AG04449 (cell line): ENCODE data around the gene SYT1.

ENCODE experiments used
- CTCF ChIA-PET: fragments of 350-600 bp; formaldehyde crosslinking; extraction: SDS; loops from one replicate; lab custom pipeline; 2021; ENCODE audit warnings: antibody characterized with exemption; lab: Yijun Ruan, JAX
- POLR2A ChIA-PET: fragments of 400-600, 350-600 bp; formaldehyde crosslinking; extraction: SDS; loops from one replicate; lab custom pipeline; 2020; ENCODE audit warnings: antibody characterized with exemption, inconsistent platforms; lab: Yijun Ruan, JAX
- DNase-seq: peaks from one replicate; pipeline ENCODE4 v3.0.0-alpha.2; 2010; ENCODE audit warnings: low read depth, low spot score
- H3K4me3 ChIP-seq: 2 replicates; pipeline ENCODE4 v1.5.1; 2011; ENCODE audit warnings: low read depth, mild to moderate bottlenecking, control low read depth, low read length
- TF ChIP-seq, protein P1 (sequence below): IDR thresholded peaks from one replicate; pipeline ENCODE4 v1.5.1; 2011; ENCODE audit warnings: mild to moderate bottlenecking, moderate library complexity, low read length, control low read depth, inconsistent platforms; ENCODE audit not compliant: insufficient read depth; ENCODE audit errors: missing control alignments

Gene SYT1

DNA sequence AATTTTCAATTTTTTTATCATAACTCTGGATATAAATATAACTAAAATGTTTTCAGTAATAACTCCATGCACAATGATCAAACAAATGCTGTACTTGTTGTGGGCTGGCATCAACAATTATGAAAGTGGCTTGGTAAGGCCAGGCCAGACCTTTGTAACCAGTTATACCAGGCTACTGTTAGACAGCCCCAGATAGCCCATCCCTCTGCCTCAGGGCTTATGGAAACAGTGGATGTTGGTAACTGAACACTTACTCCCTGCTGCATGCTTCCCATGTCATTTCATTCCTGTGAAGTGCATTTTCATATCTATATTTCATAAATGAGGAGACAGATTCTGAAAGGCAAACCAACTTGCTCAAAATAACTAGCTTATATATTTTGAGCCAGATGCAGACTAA is 195.0 kb downstream of the SYT1 start:
- POLR2A ChIA-PET: no interaction called here
- no peak overlapping the region for H3K4me3 ChIP-seq
- TF ChIP-seq, protein P1, sequence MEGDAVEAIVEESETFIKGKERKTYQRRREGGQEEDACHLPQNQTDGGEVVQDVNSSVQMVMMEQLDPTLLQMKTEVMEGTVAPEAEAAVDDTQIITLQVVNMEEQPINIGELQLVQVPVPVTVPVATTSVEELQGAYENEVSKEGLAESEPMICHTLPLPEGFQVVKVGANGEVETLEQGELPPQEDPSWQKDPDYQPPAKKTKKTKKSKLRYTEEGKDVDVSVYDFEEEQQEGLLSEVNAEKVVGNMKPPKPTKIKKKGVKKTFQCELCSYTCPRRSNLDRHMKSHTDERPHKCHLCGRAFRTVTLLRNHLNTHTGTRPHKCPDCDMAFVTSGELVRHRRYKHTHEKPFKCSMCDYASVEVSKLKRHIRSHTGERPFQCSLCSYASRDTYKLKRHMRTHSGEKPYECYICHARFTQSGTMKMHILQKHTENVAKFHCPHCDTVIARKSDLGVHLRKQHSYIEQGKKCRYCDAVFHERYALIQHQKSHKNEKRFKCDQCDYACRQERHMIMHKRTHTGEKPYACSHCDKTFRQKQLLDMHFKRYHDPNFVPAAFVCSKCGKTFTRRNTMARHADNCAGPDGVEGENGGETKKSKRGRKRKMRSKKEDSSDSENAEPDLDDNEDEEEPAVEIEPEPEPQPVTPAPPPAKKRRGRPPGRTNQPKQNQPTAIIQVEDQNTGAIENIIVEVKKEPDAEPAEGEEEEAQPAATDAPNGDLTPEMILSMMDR: no peak
- no peak for DNase-seq
- CTCF ChIA-PET: no interaction called here

DNA sequence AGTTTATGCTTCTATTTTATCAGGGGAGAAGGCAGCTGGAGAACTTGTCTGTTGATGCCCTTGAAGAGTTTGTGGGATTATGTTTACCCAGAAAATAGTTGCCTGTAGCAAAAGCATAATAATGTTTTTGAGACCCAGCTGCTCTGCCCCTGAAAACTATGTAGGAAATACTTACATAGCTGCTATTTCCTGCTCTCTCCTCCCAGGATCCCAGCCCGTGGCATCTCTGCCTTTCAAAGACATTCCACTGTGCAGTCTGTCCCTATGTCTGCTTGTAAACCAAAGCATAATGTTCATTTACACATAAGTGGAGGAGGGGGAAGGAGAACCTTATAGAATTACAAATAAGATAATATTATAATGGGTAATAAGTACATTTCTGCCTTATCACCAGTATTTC is 198.7 kb downstream of the SYT1 start:
- no peak overlapping the region for H3K4me3 ChIP-seq
- TF ChIP-seq, protein P1: no peak
- POLR2A ChIA-PET: no interaction called here
- CTCF ChIA-PET: no interaction called here
- DNase-seq: no peak

DNA sequence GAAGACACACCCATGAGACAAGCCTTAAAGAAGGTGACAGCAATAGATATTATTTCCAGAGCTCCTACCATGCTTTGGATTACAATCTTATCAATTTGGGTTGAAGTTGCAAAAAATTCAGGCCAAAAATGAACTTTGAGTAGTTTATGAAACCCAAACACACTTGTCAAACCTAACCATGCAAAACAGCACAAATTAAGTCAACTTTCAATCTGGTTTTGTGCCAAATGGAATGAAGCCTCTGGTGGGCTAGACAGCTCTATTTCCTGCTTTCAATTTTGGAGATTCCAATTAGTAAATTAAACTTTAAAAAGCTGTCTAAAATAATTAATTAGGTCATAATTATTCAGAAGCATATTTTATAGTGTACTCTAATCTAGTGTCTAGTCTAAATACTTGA is 203.4 kb downstream of the SYT1 start:
- CTCF ChIA-PET: no interaction called here
- DNase-seq: no peak

DNA sequence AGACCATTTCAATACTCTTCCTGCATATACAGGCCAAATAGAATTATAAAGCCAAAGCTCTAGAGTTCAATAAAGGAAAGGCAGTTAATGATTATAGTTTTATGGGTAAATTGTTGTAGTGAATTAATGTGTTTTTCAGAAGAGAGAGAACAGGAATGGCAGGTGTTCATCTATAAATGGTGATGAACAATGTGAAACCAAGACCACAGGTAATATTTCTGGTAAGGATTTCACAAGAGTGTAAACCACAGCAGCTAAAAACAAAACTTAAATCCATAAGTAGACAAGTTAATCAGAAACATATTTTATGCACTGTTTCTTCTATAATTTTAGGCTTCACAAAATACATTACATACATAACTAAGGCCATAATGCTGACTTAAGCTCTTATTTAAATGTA is 204.4 kb downstream of the SYT1 start:
- TF ChIP-seq, protein P1: no peak
- H3K4me3 ChIP-seq: no peak overlapping the region
- no peak for DNase-seq
- ChIA-PET CTCF (no interaction called here), POLR2A (no interaction called here)

More for the DNA sequence above, 203.4 kb downstream of the SYT1 start:
- TF ChIP-seq, protein P1: no peak
- no peak overlapping the region for H3K4me3 ChIP-seq
- POLR2A ChIA-PET: no interaction called here

DNA sequence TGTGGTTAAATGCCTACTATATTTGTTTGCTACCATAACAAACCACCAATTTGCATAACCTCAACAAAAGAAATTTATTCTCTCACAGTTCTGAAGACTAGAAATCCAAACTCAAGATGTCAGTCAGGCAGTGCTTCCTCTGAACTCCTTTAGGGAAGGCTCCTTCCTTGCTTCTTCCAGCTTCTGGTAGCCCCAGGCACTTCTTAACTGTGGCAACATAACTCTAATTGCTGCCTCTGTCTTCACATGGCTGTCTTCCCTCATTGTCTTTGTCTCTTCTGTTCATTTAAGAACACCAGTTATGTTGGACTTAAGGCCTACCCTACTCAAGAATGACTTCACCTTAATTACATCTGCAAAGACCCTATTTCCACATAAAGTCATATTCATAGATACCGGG is 206.9 kb downstream of the SYT1 start:
- POLR2A ChIA-PET: no interaction called here
- TF ChIP-seq, protein P1: no peak
- H3K4me3 ChIP-seq: no peak overlapping the region
- CTCF ChIA-PET: interaction anchor here (1.0 kb wide), 1 partner anchor 36 kb away, joined by 3 read pairs; no protein-coding TSS in a partner anchor
- no peak for DNase-seq

DNA sequence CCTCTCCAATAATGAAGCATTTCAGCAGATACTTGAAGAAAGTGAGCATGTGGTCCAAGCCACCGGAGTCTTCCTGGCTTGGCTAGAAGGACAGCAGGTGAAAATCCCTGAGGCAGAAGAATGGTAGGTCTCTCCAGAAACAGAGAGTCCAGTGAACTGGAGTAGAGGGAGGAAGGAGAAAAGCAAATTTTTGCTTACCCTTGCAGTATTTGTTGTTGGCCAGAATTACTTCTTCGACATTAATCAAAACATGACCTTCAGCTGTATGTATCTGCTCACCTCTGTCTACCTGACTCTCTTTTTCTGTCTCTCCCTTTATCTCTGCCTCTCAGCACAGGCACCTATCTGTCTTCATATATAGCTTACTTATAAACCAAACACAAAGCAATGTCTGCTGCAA is 208.9 kb downstream of the SYT1 start:
- ChIA-PET POLR2A (no interaction called here), CTCF (no interaction called here)
- DNase-seq: no peak
- H3K4me3 ChIP-seq: no peak overlapping the region
- TF ChIP-seq, protein P1: no peak

DNA sequence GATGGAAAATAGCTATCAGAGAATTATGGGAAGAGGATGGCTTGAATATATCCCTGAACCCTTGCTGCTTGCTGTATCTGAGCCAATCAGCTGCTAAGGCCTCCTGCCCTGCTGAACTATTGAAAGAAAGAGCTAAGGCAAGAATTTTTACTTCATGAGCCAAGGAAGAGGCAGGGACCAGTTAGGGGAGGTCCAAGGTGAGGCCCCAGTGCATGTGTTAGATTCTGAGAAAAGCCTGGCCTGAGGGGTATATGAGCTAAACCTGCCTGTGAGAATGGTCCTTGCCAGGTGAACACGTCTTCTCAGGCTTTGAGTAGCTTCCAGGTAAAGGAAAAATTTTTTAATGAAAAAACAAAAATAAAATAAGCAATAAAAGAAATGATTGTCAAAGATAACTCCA is 218.0 kb downstream of the SYT1 start:
- TF ChIP-seq, protein P1: no peak

More for the DNA sequence above, 218.0 kb downstream of the SYT1 start:
- no peak overlapping the region for H3K4me3 ChIP-seq
- ChIA-PET CTCF (no interaction called here), POLR2A (no interaction called here)
- DNase-seq: no peak
